ENCODE measurements around the gene AMIGO1.

AMIGO1 gene

GRCh38 chr1:109509176-109510134 is at the start of gene AMIGO1:
Gene AMIGO1 (minus strand): TSS chr1:109509727. CDS start chr1:109508912, 815 bp downstream.
- TF ChIP-seq TAF1 (IDR thresholded peaks at IDR 0.05; ENCODE audit: low read depth) (no peak), YY1 (IDR thresholded peaks at IDR 0.05; ENCODE audit: low read depth) (no peak), USF1 (IDR thresholded peaks at IDR 0.05) (no peak), CEBPB (IDR thresholded peaks at IDR 0.05) (no peak), TEAD4 (IDR thresholded peaks at IDR 0.05) (no peak), CREB1 (IDR thresholded peaks at IDR 0.05; ENCODE audit: low read depth) (no peak), NFIC (IDR thresholded peaks at IDR 0.05) (no peak), REST (IDR thresholded peaks at IDR 0.05; ENCODE audit: low read depth) (no peak), EGR1 (IDR thresholded peaks at IDR 0.05) (no peak), MAX (IDR thresholded peaks at IDR 0.05) (peak; percentile 65), TCF12 (IDR thresholded peaks at IDR 0.05; ENCODE audit: low read depth) (no peak), FOXM1 (IDR thresholded peaks at IDR 0.05; ENCODE audit: borderline replicate concordance, low read depth) (no peak), EP300 (IDR thresholded peaks at IDR 0.05; ENCODE audit: borderline replicate concordance) (no peak), ZBTB7A (IDR thresholded peaks at IDR 0.05; ENCODE audit: low read depth) (peak; percentile 64; the same call in 1 of the 2 replicates), RAD21 (IDR thresholded peaks at IDR 0.05; ENCODE audit: low read depth) (no peak)

- TF ChIP-seq EP300 (IDR thresholded peaks at IDR 0.05; ENCODE audit: borderline replicate concordance) (no peak), CREB1 (IDR thresholded peaks at IDR 0.05; ENCODE audit: low read depth) (no peak), ZBTB7A (IDR thresholded peaks at IDR 0.05; ENCODE audit: low read depth) (no peak), TCF12 (IDR thresholded peaks at IDR 0.05; ENCODE audit: low read depth) (no peak), USF1 (IDR thresholded peaks at IDR 0.05) (no peak), MAX (IDR thresholded peaks at IDR 0.05) (no peak), FOXM1 (IDR thresholded peaks at IDR 0.05; ENCODE audit: borderline replicate concordance, low read depth) (no peak), EGR1 (IDR thresholded peaks at IDR 0.05) (no peak), TAF1 (IDR thresholded peaks at IDR 0.05; ENCODE audit: low read depth) (no peak), CEBPB (IDR thresholded peaks at IDR 0.05) (no peak), REST (IDR thresholded peaks at IDR 0.05; ENCODE audit: low read depth) (no peak), TEAD4 (IDR thresholded peaks at IDR 0.05) (no peak), NFIC (IDR thresholded peaks at IDR 0.05) (no peak), RAD21 (IDR thresholded peaks at IDR 0.05; ENCODE audit: low read depth) (no peak), YY1 (IDR thresholded peaks at IDR 0.05; ENCODE audit: low read depth) (no peak)
Observed at GRCh38 chr1:109557520-109557919, 48.0 kb upstream of the AMIGO1 start.

GRCh38 chr1:109556563-109556962 is 47.0 kb upstream of the AMIGO1 start:
- TF ChIP-seq CEBPB (IDR thresholded peaks at IDR 0.05) (no peak), CREB1 (IDR thresholded peaks at IDR 0.05; ENCODE audit: low read depth) (no peak), ZBTB7A (IDR thresholded peaks at IDR 0.05; ENCODE audit: low read depth) (no peak), TEAD4 (IDR thresholded peaks at IDR 0.05) (no peak), EGR1 (IDR thresholded peaks at IDR 0.05) (no peak), NFIC (IDR thresholded peaks at IDR 0.05) (no peak), REST (IDR thresholded peaks at IDR 0.05; ENCODE audit: low read depth) (no peak), EP300 (IDR thresholded peaks at IDR 0.05; ENCODE audit: borderline replicate concordance) (no peak), FOXM1 (IDR thresholded peaks at IDR 0.05; ENCODE audit: borderline replicate concordance, low read depth) (no peak), TCF12 (IDR thresholded peaks at IDR 0.05; ENCODE audit: low read depth) (no peak), MAX (IDR thresholded peaks at IDR 0.05) (no peak), USF1 (IDR thresholded peaks at IDR 0.05) (no peak), RAD21 (IDR thresholded peaks at IDR 0.05; ENCODE audit: low read depth) (no peak), TAF1 (IDR thresholded peaks at IDR 0.05; ENCODE audit: low read depth) (no peak)

Data from Ishikawa (cell line).